GM21423 (cell line): ENCODE data around the gene PRDM8.

Experiments used
- ATAC-seq: cut with Tn5 transposase; IDR thresholded peaks from one replicate; pipeline ENCODE4 v1.9.1; 2021; ENCODE audit warnings: mild to moderate bottlenecking, moderate library complexity; ENCODE audit not compliant: unreplicated experiment

The PRDM8 gene

GRCh38 chr4:80199947-80200346 lies 2.6 kb downstream of the PRDM8 start:
- no peak for ATAC-seq

- peak; percentile 14 for ATAC-seq
These were observed 4.2 kb downstream of the PRDM8 start for GRCh38 chr4:80201252-80202151.

GRCh38 chr4:80202190-80202711 lies 4.9 kb downstream of the PRDM8 start:
- ATAC-seq: peak; percentile 66

GRCh38 chr4:80202741-80203553 lies 5.6 kb downstream of the PRDM8 start:
- ATAC-seq: peak; percentile 53

DNA sequence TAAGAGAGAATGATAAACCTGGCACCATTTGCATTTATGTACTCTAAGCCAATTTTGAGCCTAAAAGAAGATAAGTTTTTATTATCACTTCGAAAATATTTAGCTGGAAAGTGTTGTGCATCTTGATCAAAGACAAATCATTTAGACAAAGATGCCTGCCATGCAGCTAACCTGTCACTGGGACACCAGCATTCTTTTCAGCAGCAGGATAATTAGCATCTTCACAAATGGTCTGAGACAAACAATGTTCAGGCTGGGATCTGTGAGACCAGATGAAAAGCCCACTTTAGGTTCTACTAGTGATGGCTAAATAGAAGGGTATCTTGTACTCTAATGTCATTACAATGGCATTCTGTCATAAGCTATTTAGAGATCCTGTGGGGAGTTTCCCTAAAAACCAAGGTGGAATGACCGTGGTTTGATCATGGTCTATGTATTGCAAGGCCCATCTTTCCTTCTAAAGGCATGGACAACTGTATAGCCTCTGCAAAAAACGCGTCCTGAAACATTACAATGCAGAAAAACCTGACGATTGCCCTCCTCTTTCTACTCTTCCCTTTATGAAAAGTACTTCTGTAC lies 7.2 kb downstream of the PRDM8 start:
- no peak for ATAC-seq

- no peak for ATAC-seq
These were observed 8.8 kb downstream of the PRDM8 start for GRCh38 chr4:80206111-80206510.

DNA sequence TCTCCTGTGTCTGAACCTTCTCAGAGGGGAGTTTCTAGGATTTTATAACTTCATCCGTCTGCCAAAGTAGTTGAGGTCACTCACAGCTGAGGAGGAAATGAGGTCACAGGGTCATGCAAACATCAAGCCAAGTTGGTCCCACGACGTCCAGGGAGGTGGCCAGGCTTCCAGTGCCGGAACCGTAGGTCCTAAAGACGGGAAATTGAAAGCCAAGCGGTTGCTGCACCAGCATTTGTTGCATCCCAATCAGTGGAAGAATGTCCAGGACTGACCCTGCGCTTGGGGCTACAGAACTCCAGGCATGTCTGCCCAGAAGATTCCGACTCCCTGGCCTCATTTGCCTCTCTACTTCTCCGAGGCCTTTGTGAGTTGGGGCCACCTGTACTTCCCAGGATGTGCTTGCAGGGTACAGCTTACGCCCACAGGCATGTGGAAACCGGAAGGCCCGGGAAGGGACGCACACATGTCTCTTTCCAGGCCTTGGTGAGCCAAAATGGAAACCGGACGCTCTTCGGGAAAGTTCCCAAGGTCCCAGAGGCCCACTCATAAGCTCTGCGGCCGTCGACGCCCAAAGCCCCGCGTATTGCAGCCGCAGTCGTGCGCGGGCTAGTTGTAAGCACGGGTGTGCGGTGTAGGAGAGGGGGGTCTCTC lies 9.3 kb downstream of the PRDM8 start:
- no peak for ATAC-seq

GRCh38 chr4:80207172-80207583 lies 9.9 kb downstream of the PRDM8 start:
- no peak for ATAC-seq

DNA sequence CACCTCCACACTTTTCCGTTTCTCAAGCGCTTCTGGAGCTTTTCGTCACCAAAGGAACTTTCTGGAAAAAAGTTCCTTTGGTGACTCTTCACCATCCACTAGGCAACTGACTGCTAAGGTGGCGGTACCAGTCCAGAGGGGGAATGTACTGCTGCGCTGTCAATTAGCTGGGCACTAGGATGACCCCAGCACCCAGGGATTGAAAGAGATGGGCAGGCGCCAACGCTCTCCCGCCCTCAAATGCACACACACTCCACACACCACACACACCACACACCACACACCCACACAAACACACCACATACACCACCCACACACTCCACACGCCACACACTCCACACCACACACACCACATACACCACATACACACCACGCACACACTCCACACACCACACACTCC lies 10.4 kb downstream of the PRDM8 start:
- no peak for ATAC-seq

GRCh38 chr4:80208610-80209339 lies 11.5 kb downstream of the PRDM8 start:
- ATAC-seq: no peak

DNA sequence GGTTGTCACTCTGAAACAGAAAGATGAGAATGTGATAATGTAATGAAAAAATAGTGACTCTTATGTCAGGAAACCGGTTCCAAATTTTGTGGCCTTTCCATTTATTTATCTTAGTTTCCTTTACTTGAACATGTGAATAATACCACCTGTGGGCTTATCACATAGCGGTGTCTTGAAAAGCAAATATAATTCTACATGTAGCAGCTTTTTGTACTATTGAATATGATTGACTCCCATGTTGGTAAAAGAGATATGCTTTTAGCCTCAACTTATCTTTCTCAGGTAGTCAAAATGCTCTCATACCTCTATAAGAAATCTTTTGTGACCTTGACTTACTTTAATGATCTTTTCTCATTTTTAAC lies 12.0 kb downstream of the PRDM8 start:
- ATAC-seq: no peak

DNA sequence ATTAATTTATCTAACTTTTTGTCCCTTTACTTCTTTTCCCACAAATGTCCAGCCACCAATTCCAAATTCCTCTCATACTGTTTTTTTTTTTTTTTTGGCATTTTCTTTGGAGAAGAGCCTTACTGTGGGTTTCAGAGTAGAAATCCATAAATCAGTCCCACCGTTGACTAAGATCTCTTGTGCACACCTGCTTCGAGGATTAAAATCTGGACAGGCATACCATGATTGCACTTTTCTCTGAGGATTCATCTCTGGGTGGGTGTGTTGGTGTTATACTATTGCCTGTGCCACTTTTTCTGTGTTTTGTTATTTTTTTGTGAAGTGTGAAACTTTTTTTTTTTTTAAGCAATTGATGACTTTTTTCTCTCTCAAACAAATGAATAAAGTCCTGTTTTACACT lies 13.2 kb downstream of the PRDM8 start:
- ATAC-seq: no peak

GRCh38 chr4:80213117-80213815 lies 16.0 kb downstream of the PRDM8 start:
- no peak for ATAC-seq

- ATAC-seq: no peak
These were observed 18.2 kb downstream of the PRDM8 start for GRCh38 chr4:80215449-80216052.

GRCh38 chr4:80216100-80216761 lies 18.9 kb downstream of the PRDM8 start:
- no peak for ATAC-seq

GRCh38 chr4:80219301-80220025 lies 22.2 kb downstream of the PRDM8 start:
- ATAC-seq: no peak

DNA sequence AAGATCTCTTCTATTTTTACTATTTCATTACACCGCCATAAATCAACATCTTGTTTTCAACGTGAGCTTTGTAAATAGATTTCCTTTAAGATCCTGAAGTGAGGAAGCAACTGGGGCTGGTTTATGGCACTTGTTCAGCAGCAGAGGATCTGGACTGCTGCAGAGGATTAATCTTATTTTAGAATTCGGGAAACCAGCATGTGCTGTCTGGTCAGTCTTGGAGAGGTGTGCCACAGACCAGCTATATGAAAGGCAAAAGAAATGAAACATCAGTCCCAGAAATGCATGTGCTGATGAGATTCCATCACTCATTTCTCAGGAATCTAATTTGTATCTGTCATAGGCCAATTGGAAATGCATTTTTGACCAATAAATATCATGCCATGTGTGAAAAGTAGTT lies 23.4 kb downstream of the PRDM8 start:
- ATAC-seq: no peak

GRCh38 chr4:80221161-80221560 lies 23.9 kb downstream of the PRDM8 start:
- ATAC-seq: no peak
